NCI-H1105 treated with DMSO at 0.1 percent for 48 hours (cell line): ENCODE results near the gene NUP54.

ENCODE experiments used
- DNase-seq: peaks from one replicate; lab custom pipeline; 2025; lab: John Stamatoyannopoulos, UW

NUP54 gene

GRCh38 chr4:76144546-76144945 is 3.7 kb downstream of the NUP54 start:
- DNase-seq = no peak

GRCh38 chr4:76141241-76141640 is 7.0 kb downstream of the NUP54 start:
- no peak for DNase-seq

- no peak for DNase-seq
These were observed 20.4 kb downstream of the NUP54 start for GRCh38 chr4:76127754-76128153.

GRCh38 chr4:76125816-76126215 is 22.4 kb downstream of the NUP54 start:
- no peak for DNase-seq

GRCh38 chr4:76120199-76120598 is 28.0 kb downstream of the NUP54 start:
- no peak for DNase-seq

GRCh38 chr4:76117536-76117935 is 30.7 kb downstream of the NUP54 start:
- no peak for DNase-seq

GRCh38 chr4:76116821-76117220 is 31.4 kb downstream of the NUP54 start:
- DNase-seq = no peak

GRCh38 chr4:76108467-76109181 is 39.6 kb downstream of the NUP54 start:
- no peak for DNase-seq

- DNase-seq = no peak
These were observed 41.8 kb downstream of the NUP54 start for GRCh38 chr4:76106442-76106841.

GRCh38 chr4:76105652-76106051 is 42.5 kb downstream of the NUP54 start:
- no peak for DNase-seq

GRCh38 chr4:76096076-76096475 is 52.1 kb downstream of the NUP54 start:
- DNase-seq = no peak

- DNase-seq = peak; percentile 24
These were observed 52.6 kb downstream of the NUP54 start for GRCh38 chr4:76095568-76095967.

- no peak for DNase-seq
These were observed 57.1 kb downstream of the NUP54 start for GRCh38 chr4:76091052-76091451.

- DNase-seq = no peak
These were observed 57.9 kb downstream of the NUP54 start for GRCh38 chr4:76090241-76090691.

GRCh38 chr4:76088719-76089118 is 59.5 kb downstream of the NUP54 start:
- DNase-seq = no peak

- peak; percentile 56 for DNase-seq
These were observed 61.0 kb downstream of the NUP54 start for GRCh38 chr4:76087007-76087769.

- DNase-seq = no peak
These were observed 63.7 kb downstream of the NUP54 start for GRCh38 chr4:76084542-76084941.

GRCh38 chr4:76083386-76083988 is 64.7 kb downstream of the NUP54 start:
- DNase-seq = no peak

- DNase-seq = no peak
These were observed 70.1 kb downstream of the NUP54 start for GRCh38 chr4:76078033-76078613.

GRCh38 chr4:76074993-76075600 is 73.1 kb downstream of the NUP54 start:
- DNase-seq = no peak

GRCh38 chr4:76074468-76074867 is 73.7 kb downstream of the NUP54 start, which contains the start of gene ART3:
TSS of gene ART3 (plus strand) at chr4:76074709. CDS start at chr4:76075890, 1,181 bp downstream.
- DNase-seq = no peak

- DNase-seq = no peak
These were observed 75.4 kb downstream of the NUP54 start for GRCh38 chr4:76072760-76073159.
